Liver (tissue), 9 donors: Measurements from ENCODE around the gene CSNK1G2. TPM values are rescaled to one million over a fixed set of nuclear protein-coding genes. Genes with fewer than 3 reads are reported as not detected.

Experiments
- DNase-seq: peaks from one replicate; pipeline ENCODE4 v3.0.0-alpha.2; 2017; ENCODE audit warnings: low spot score
- H3K27ac ChIP-seq, 2 donors: one replicate each; pipeline ENCODE4 v1.7.0; 2013; ENCODE audit warnings: inconsistent platforms in 2 of 2, low read length in 2 of 2, control low read depth in 1 of 2, low read depth in 1 of 2, mild to moderate bottlenecking in 1 of 2
- H3K27me3 ChIP-seq, 4 donors: one replicate each; pipeline versions ENCODE4 v1.6.1 to v1.7.0; 2013; ENCODE audit warnings: low read length in 3 of 4, inconsistent platforms in 1 of 4, mild to moderate bottlenecking in 1 of 4, moderate library complexity in 1 of 4; ENCODE audit not compliant: control insufficient read depth in 4 of 4, insufficient read depth in 4 of 4
- H3K36me3 ChIP-seq, 4 donors: one replicate each; pipeline versions ENCODE4 v1.6.1 to v1.7.0; 2013; ENCODE audit warnings: low read length in 3 of 4, mild to moderate bottlenecking in 3 of 4, low read depth in 1 of 4, moderate library complexity in 1 of 4; ENCODE audit not compliant: control insufficient read depth in 4 of 4, insufficient read depth in 3 of 4
- H3K4me1 ChIP-seq, 4 donors: one replicate each; pipeline versions ENCODE4 v1.6.1 to v1.7.0; 2013; ENCODE audit warnings: low read length in 3 of 4, mild to moderate bottlenecking in 3 of 4, moderate library complexity in 1 of 4; ENCODE audit not compliant: control insufficient read depth in 4 of 4, insufficient read depth in 4 of 4
- H3K4me3 ChIP-seq, 3 donors: one replicate each; pipeline versions ENCODE4 v1.6.1 to v1.7.0; 2013; ENCODE audit warnings: low read length in 3 of 3, control low read depth in 1 of 3, low read depth in 1 of 3, mild to moderate bottlenecking in 1 of 3
- H3K9ac ChIP-seq, 2 donors: one replicate each; pipeline ENCODE4 v1.7.0; 2013; ENCODE audit warnings: low read length in 2 of 2, mild to moderate bottlenecking in 2 of 2, moderate library complexity in 2 of 2, control low read depth in 1 of 2, low read depth in 1 of 2
- H3K9me3 ChIP-seq, 4 donors: one replicate each; pipeline versions ENCODE4 v1.6.1 to v1.7.0; 2013; ENCODE audit warnings: low read length in 3 of 4; ENCODE audit not compliant: control insufficient read depth in 4 of 4
- EGR1 ChIP-seq, 2 donors: IDR thresholded peaks; 2 replicates each; pipeline ENCODE4 v1.6.1; 2016 to 2018; ENCODE audit warnings: antibody characterized with exemption in 2 of 2, low read depth in 2 of 2
- FOXA1 ChIP-seq: IDR thresholded peaks from 2 replicates; pipeline ENCODE4 v1.6.1; 2016; ENCODE audit warnings: antibody characterized with exemption
- FOXA2 ChIP-seq: IDR thresholded peaks from 2 replicates; pipeline ENCODE4 v1.6.1; 2016; ENCODE audit warnings: antibody characterized with exemption
- GABPA ChIP-seq, 2 donors: IDR thresholded peaks in 1 of 2; conservative IDR thresholded peaks in 1 of 2; 2 replicates each; pipeline ENCODE4 v1.6.1; 2016; ENCODE audit warnings: antibody characterized with exemption in 2 of 2, mild to moderate bottlenecking in 1 of 2, moderate library complexity in 1 of 2
- HNF4A ChIP-seq, 2 donors: conservative IDR thresholded peaks; 2 replicates each; pipeline ENCODE4 v1.6.1; 2016; ENCODE audit warnings: antibody characterized with exemption in 2 of 2, mild to moderate bottlenecking in 2 of 2
- HNF4G ChIP-seq: IDR thresholded peaks from 2 replicates; pipeline ENCODE4 v1.6.1; 2016; ENCODE audit warnings: antibody characterized with exemption
- JUND ChIP-seq, 2 donors: IDR thresholded peaks; 2 replicates each; pipeline ENCODE4 v1.6.1; 2016; ENCODE audit warnings: antibody characterized with exemption in 2 of 2
- NR2F2 ChIP-seq: IDR thresholded peaks from 2 replicates; pipeline ENCODE4 v1.6.1; 2016; ENCODE audit warnings: antibody characterized with exemption
- RAD21 ChIP-seq, 2 donors: IDR thresholded peaks; 2 replicates each; pipeline ENCODE4 v1.6.1; 2016; ENCODE audit warnings: antibody characterized with exemption in 2 of 2, mild to moderate bottlenecking in 2 of 2
- RXRA ChIP-seq, 2 donors: IDR thresholded peaks; 2 replicates each; pipeline ENCODE4 v1.6.1; 2017 to 2018; ENCODE audit warnings: antibody characterized with exemption in 2 of 2, mild to moderate bottlenecking in 1 of 2
- SP1 ChIP-seq: IDR thresholded peaks from 2 replicates; pipeline ENCODE4 v1.6.1; 2018; ENCODE audit warnings: antibody characterized with exemption, mild to moderate bottlenecking
- TAF1 ChIP-seq: conservative IDR thresholded peaks from 2 replicates; pipeline ENCODE4 v1.6.1; 2016; ENCODE audit warnings: antibody characterized with exemption, mild to moderate bottlenecking
- YY1 ChIP-seq: IDR thresholded peaks from 2 replicates; pipeline ENCODE4 v1.6.1; 2016; ENCODE audit warnings: antibody characterized with exemption, mild to moderate bottlenecking
- WGBS: extraction: QIAGEN DNeasy Blood & Tissue Kit; methylation state at CpG from one replicate; pipeline ENCODE4 v1.1.7; 2013; 5-methylcytosine and 5-hydroxymethylcytosine counted together
- polyA plus RNA-seq, 2 donors: library from polyadenylated mRNA; stranded (reverse) in 1 of 2; unstranded in 1 of 2; fragments of 200-250 nt in 1 of 2; fragments of >200 nt in 1 of 2; fragmentation: Nextera tagmentation in 1 of 2; extraction: Ambion mirVana in 1 of 2; gene quantifications; one replicate each; pipeline versions ENCODE4 v1.2.1 to v1.2.3, GENCODE V29; 2013 to 2015
- total RNA-seq, 2 donors: library from RNA; depleted of rRNA; stranded (reverse); fragments of >200 nt; gene quantifications; one replicate each; pipeline ENCODE4 v1.2.3, GENCODE V29; 2014
- TF ChIP-seq, protein P1 (sequence below): IDR thresholded peaks from 2 replicates; pipeline ENCODE4 v1.6.1; 2016; ENCODE audit warnings: antibody characterized with exemption, mild to moderate bottlenecking
- TF ChIP-seq, protein P2 (sequence below): IDR thresholded peaks from 2 replicates; pipeline ENCODE4 v1.6.1; 2016; ENCODE audit warnings: antibody characterized with exemption
- TF ChIP-seq, protein P3 (sequence below): fragments of 150-350 bp; IDR thresholded peaks from 2 replicates; pipeline ENCODE4 v1.5.1; 2017; ENCODE audit warnings: improper control_type of control experiment, low read depth, low read length; ENCODE audit not compliant: missing input control
- TF ChIP-seq, protein P4 (sequence below): IDR thresholded peaks from 2 replicates; pipeline ENCODE4 v1.6.1; 2016; ENCODE audit warnings: antibody characterized with exemption
- donor health status: healthy.
- donor health status: healthy.
- donor health status: healthy.
- donor health status: healthy.
- donor health status: healthy.

Gene CSNK1G2
- total and polyA plus RNA-seq, 4 donors = 3.5 to 30.6 (median 23.9) TPM

DNA sequence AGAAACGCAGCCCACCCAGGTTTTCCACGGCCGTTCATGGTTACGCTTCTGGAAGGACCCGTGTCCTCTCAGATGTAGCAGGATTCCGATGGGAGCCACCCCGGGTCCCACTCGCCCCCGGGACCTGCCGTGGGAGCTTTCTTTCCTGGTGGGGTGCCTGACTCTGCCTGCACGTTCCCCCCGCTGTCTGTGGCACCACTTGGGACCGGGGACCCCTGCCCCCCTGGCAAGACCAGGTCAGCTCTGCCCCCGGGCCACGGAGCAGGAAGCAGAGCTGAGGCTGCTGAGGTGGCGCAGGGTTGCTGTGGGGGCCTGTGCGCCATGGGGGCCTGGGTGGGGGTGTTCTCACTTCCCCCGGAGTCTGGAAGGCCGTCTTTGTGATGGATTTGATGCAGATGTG lies 12.1 kb downstream of the CSNK1G2 start:
- H3K9me3 ChIP-seq = no peaks in the 10 kb centered on the region
- H3K27ac ChIP-seq = no peak overlapping the region
- H3K4me1 ChIP-seq = no peaks in the 10 kb centered on the region
- TF ChIP-seq HNF4G (no peak), GABPA (IDR thresholded peaks at IDR 0.05 in 1 of 2, conservative IDR thresholded peaks at IDR 0.05 in 1 of 2) (no peak), JUND (IDR thresholded peaks at IDR 0.05) (no peak), RAD21 (IDR thresholded peaks at IDR 0.05) (no peak), YY1 (no peak), SP1 (no peak), FOXA2 (no peak)
- TF ChIP-seq, protein P1, sequence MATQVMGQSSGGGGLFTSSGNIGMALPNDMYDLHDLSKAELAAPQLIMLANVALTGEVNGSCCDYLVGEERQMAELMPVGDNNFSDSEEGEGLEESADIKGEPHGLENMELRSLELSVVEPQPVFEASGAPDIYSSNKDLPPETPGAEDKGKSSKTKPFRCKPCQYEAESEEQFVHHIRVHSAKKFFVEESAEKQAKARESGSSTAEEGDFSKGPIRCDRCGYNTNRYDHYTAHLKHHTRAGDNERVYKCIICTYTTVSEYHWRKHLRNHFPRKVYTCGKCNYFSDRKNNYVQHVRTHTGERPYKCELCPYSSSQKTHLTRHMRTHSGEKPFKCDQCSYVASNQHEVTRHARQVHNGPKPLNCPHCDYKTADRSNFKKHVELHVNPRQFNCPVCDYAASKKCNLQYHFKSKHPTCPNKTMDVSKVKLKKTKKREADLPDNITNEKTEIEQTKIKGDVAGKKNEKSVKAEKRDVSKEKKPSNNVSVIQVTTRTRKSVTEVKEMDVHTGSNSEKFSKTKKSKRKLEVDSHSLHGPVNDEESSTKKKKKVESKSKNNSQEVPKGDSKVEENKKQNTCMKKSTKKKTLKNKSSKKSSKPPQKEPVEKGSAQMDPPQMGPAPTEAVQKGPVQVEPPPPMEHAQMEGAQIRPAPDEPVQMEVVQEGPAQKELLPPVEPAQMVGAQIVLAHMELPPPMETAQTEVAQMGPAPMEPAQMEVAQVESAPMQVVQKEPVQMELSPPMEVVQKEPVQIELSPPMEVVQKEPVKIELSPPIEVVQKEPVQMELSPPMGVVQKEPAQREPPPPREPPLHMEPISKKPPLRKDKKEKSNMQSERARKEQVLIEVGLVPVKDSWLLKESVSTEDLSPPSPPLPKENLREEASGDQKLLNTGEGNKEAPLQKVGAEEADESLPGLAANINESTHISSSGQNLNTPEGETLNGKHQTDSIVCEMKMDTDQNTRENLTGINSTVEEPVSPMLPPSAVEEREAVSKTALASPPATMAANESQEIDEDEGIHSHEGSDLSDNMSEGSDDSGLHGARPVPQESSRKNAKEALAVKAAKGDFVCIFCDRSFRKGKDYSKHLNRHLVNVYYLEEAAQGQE = no peak
- TF ChIP-seq, protein P2, sequence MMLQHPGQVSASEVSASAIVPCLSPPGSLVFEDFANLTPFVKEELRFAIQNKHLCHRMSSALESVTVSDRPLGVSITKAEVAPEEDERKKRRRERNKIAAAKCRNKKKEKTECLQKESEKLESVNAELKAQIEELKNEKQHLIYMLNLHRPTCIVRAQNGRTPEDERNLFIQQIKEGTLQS = no peak
- TF ChIP-seq, protein P3, sequence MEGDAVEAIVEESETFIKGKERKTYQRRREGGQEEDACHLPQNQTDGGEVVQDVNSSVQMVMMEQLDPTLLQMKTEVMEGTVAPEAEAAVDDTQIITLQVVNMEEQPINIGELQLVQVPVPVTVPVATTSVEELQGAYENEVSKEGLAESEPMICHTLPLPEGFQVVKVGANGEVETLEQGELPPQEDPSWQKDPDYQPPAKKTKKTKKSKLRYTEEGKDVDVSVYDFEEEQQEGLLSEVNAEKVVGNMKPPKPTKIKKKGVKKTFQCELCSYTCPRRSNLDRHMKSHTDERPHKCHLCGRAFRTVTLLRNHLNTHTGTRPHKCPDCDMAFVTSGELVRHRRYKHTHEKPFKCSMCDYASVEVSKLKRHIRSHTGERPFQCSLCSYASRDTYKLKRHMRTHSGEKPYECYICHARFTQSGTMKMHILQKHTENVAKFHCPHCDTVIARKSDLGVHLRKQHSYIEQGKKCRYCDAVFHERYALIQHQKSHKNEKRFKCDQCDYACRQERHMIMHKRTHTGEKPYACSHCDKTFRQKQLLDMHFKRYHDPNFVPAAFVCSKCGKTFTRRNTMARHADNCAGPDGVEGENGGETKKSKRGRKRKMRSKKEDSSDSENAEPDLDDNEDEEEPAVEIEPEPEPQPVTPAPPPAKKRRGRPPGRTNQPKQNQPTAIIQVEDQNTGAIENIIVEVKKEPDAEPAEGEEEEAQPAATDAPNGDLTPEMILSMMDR = no peak
- peaks cover 0 to 10% (median 2%) of the 10 kb centered on the region in 4 donors for H3K36me3 ChIP-seq
- WGBS = 97% methylated on average over 19 of the region's 19 CpGs
- no peaks in the 10 kb centered on the region for H3K27me3 ChIP-seq
- H3K9ac ChIP-seq = no peak overlapping the region
- H3K4me3 ChIP-seq = no peak overlapping the region
- no peak for DNase-seq

DNA sequence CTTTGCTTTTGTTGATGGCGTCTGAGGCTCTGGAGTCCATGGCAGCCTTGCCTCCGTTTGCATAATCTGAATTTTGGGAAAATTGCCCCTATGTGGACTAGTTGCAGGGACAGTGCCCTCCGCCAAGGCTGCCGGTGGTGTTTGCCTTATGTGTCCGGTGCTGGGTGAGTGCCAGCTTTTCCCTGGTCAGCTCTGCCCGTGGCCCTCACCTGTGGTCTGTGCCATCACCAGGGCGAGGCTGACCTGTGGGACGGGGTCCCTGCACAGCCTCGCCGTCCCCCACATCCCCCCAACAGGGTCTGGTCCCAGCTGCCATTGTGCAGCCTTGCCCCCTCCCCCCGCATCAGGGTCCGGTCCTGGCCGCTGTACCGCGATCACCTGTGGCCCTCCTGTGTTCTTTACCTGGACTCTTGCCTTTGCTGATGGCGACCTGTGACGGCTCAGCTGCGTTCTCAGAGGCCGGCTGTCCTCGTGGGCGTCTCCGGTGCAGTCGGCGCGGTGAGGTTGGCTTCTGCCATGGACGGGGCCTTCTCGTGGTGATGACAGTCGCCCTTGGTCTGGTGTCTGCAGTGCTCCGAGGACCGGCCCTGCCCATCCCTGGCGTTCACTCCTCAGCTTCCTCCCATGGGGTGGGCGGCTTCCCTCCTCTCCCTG lies 12.6 kb downstream of the CSNK1G2 start:
- TF ChIP-seq FOXA1 (no peak), NR2F2 (no peak), RXRA (IDR thresholded peaks at IDR 0.05) (no peak), FOXA2 (no peak), HNF4G (no peak), JUND (IDR thresholded peaks at IDR 0.05) (no peak), RAD21 (IDR thresholded peaks at IDR 0.05) (no peak), EGR1 (IDR thresholded peaks at IDR 0.05; ENCODE audit: low read depth in 2 of 2) (no peak), GABPA (IDR thresholded peaks at IDR 0.05 in 1 of 2, conservative IDR thresholded peaks at IDR 0.05 in 1 of 2) (no peak), HNF4A (conservative IDR thresholded peaks at IDR 0.05) (no peak), TAF1 (no peak), SP1 (no peak)
- TF ChIP-seq, protein P3 = no peak
- TF ChIP-seq, protein P4, sequence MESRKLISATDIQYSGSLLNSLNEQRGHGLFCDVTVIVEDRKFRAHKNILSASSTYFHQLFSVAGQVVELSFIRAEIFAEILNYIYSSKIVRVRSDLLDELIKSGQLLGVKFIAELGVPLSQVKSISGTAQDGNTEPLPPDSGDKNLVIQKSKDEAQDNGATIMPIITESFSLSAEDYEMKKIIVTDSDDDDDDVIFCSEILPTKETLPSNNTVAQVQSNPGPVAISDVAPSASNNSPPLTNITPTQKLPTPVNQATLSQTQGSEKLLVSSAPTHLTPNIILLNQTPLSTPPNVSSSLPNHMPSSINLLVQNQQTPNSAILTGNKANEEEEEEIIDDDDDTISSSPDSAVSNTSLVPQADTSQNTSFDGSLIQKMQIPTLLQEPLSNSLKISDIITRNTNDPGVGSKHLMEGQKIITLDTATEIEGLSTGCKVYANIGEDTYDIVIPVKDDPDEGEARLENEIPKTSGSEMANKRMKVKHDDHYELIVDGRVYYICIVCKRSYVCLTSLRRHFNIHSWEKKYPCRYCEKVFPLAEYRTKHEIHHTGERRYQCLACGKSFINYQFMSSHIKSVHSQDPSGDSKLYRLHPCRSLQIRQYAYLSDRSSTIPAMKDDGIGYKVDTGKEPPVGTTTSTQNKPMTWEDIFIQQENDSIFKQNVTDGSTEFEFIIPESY = no peak
- TF ChIP-seq, protein P1 = no peak
- TF ChIP-seq, protein P2 = no peak
- 90% methylated on average over 32 of the region's 32 CpGs for WGBS
- Histone ChIP-seq H3K9ac (no peak overlapping the region), H3K27ac (no peak overlapping the region), H3K9me3 (no peaks in the 10 kb centered on the region), H3K27me3 (no peaks in the 10 kb centered on the region), H3K36me3 (peaks cover 0 to 10% (median 2%) of the 10 kb centered on the region in 4 donors), H3K4me3 (no peak overlapping the region), H3K4me1 (no peaks in the 10 kb centered on the region)
- DNase-seq = no peak
